Hepatocyte (in vitro differentiated cells): Measurements from ENCODE around the gene SETBP1. TPM values are rescaled to one million over a fixed set of nuclear protein-coding genes. Genes with fewer than 3 reads are reported as not detected.

Source experiments
- DNase-seq: peaks from one replicate; pipeline ENCODE4 v3.0.0-alpha.2; 2016; ENCODE audit warnings: low spot score
- H2AFZ ChIP-seq: fragments of 200-600 bp; sonication (generic); 2 replicates; pipeline ENCODE4 v1.6.0; 2016; ENCODE audit warnings: antibody characterized with exemption, mild to moderate bottlenecking
- H3K27ac ChIP-seq: fragments of 200-600 bp; sonication (generic); 2 replicates; pipeline ENCODE4 v1.5.1; 2016; ENCODE audit warnings: mild to moderate bottlenecking
- H3K27me3 ChIP-seq: fragments of 200-600 bp; sonication (generic); 2 replicates; pipeline ENCODE4 v1.6.1; 2016
- H3K36me3 ChIP-seq: fragments of 200-600 bp; sonication (generic); replicated peaks from 2 replicates; pipeline ENCODE4 v1.5.1; 2016; ENCODE audit warnings: low read depth; ENCODE audit not compliant: insufficient read depth
- H3K4me1 ChIP-seq: fragments of 200-600 bp; sonication (generic); 2 replicates; pipeline ENCODE4 v1.5.1; 2016; ENCODE audit warnings: mild to moderate bottlenecking, moderate library complexity; ENCODE audit not compliant: insufficient read depth
- H3K4me2 ChIP-seq: fragments of 200-600 bp; sonication (generic); 2 replicates; pipeline ENCODE4 v1.6.0; 2016
- H3K4me3 ChIP-seq: fragments of 200-600 bp; sonication (generic); 2 replicates; pipeline ENCODE4 v1.5.1; 2016; ENCODE audit warnings: mild to moderate bottlenecking
- H3K79me2 ChIP-seq: fragments of 200-600 bp; sonication (generic); 2 replicates; pipeline ENCODE4 v1.6.0; 2017; ENCODE audit warnings: mild to moderate bottlenecking
- H3K9me2 ChIP-seq: fragments of 200-600 bp; sonication (generic); replicated peaks from 2 replicates; pipeline ENCODE4 v1.6.0; 2017; ENCODE audit warnings: mild to moderate bottlenecking; ENCODE audit not compliant: insufficient read depth
- H3K9me3 ChIP-seq: fragments of 200-600 bp; sonication (generic); 2 replicates; pipeline ENCODE4 v1.5.1; 2016; ENCODE audit warnings: low read depth, mild to moderate bottlenecking
- H4K20me1 ChIP-seq: fragments of 200-600 bp; sonication (generic); 2 replicates; pipeline ENCODE4 v1.6.0; 2016; ENCODE audit warnings: mild to moderate bottlenecking; ENCODE audit not compliant: insufficient read depth, poor library complexity, severe bottlenecking
- EZH2 ChIP-seq: fragments of 200-600 bp; sonication (generic); IDR thresholded peaks from 2 replicates; pipeline ENCODE4 v1.6.1; 2016; ENCODE audit warnings: antibody characterized with exemption, mild to moderate bottlenecking, borderline replicate concordance
- EZH2phosphoT487 ChIP-seq: fragments of 200-600 bp; sonication (generic); IDR thresholded peaks from one replicate; pipeline ENCODE4 v1.6.1; 2018; ENCODE audit warnings: antibody characterized with exemption, mild to moderate bottlenecking, low read depth, moderate library complexity; ENCODE audit not compliant: unreplicated experiment, severe bottlenecking
- WGBS: methylation state at CpG from one replicate; pipeline ENCODE4 v1.1.6; 2016; ENCODE audit warnings: low lambda C conversion rate; ENCODE audit errors: missing lambda C conversion rate; 5-methylcytosine and 5-hydroxymethylcytosine counted together
- polyA plus RNA-seq: library from polyadenylated mRNA; unstranded; fragments of >200 nt; fragmentation: Nextera tagmentation; extraction: Ambion mirVana; gene quantifications from 2 replicates; pipeline ENCODE4 v1.2.1, GENCODE V29; 2016
- total RNA-seq: library from RNA; depleted of rRNA; stranded (reverse); fragments of >200 nt; gene quantifications from 2 replicates; pipeline ENCODE4 v1.2.3, GENCODE V29; 2014
- TF ChIP-seq, protein P1 (sequence below): fragments of 200-600 bp; sonication (generic); IDR thresholded peaks from 2 replicates; pipeline ENCODE4 v1.5.1; 2016; ENCODE audit warnings: antibody characterized with exemption, mild to moderate bottlenecking; ENCODE audit not compliant: poor library complexity

The SETBP1 gene
- total and polyA plus RNA-seq, 2 experiments from 2014 or later = 10.3 to 21.1 TPM

DNA sequence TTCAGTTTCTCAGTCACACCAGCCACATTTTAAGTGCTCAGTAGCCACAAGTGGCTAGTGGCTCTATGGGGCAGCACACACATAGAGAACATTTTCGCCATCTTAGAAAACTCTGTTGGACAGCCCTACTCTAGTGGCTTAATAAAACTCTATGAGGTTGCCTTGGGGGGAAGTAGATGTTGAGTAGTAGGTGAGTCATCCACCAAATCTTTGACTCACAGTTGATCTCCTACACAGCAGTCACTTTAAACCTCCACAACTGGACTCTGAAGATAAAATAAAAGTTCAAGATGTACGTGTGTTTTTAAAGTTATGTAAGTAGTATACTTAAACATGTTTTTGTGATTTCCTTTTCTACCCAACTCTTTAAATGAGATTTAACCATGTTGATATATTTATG is 379.0 kb downstream of the SETBP1 start:
- WGBS = 69% methylated on average over 2 of the region's 2 CpGs
- TF ChIP-seq, protein P1, sequence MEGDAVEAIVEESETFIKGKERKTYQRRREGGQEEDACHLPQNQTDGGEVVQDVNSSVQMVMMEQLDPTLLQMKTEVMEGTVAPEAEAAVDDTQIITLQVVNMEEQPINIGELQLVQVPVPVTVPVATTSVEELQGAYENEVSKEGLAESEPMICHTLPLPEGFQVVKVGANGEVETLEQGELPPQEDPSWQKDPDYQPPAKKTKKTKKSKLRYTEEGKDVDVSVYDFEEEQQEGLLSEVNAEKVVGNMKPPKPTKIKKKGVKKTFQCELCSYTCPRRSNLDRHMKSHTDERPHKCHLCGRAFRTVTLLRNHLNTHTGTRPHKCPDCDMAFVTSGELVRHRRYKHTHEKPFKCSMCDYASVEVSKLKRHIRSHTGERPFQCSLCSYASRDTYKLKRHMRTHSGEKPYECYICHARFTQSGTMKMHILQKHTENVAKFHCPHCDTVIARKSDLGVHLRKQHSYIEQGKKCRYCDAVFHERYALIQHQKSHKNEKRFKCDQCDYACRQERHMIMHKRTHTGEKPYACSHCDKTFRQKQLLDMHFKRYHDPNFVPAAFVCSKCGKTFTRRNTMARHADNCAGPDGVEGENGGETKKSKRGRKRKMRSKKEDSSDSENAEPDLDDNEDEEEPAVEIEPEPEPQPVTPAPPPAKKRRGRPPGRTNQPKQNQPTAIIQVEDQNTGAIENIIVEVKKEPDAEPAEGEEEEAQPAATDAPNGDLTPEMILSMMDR = no peak
- peaks cover 10% of the 10 kb centered on the region for H3K4me1 ChIP-seq
- H3K9me3 ChIP-seq = no peaks in the 10 kb centered on the region
- H4K20me1 ChIP-seq = no peaks in the 10 kb centered on the region
- H3K79me2 ChIP-seq = no peaks in the 10 kb centered on the region
- no peak for DNase-seq
- H3K4me3 ChIP-seq = no peak overlapping the region
- no peaks in the 10 kb centered on the region for H3K27me3 ChIP-seq
- no peak overlapping the region for H3K4me2 ChIP-seq
- H3K27ac ChIP-seq = no peak overlapping the region
- no peaks in the 10 kb centered on the region for H3K36me3 ChIP-seq
- H2AFZ ChIP-seq = no peak overlapping the region
- no peaks in the 10 kb centered on the region for H3K9me2 ChIP-seq

DNA sequence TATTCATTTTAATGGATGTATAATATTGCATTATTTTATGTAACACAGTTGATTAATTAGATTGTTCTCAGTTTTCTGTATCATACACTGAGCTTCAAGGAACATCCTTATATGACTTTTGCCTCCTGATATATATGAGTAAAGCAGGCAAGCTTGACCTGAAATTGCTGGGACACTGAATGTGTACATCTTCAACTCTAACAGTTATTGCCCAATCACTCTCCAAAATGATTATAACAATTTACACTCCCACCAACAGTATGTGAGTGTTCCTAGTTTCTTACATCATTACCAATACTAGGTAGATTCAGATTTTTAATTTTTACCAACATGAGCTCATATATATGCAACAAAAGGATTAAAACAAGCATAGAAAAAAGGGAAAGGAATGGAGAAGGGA is 379.4 kb downstream of the SETBP1 start:
- H3K9me3 ChIP-seq = no peaks in the 10 kb centered on the region
- no peak for DNase-seq
- no peak overlapping the region for H3K4me2 ChIP-seq
- H3K9me2 ChIP-seq = no peaks in the 10 kb centered on the region
- no peaks in the 10 kb centered on the region for H4K20me1 ChIP-seq
- TF ChIP-seq, protein P1 = no peak
- TF ChIP-seq EZH2 (no peak), EZH2phosphoT487 (no peak)
- H3K27me3 ChIP-seq = no peaks in the 10 kb centered on the region
- H3K4me3 ChIP-seq = no peak overlapping the region
- no peaks in the 10 kb centered on the region for H3K36me3 ChIP-seq
- no peak overlapping the region for H2AFZ ChIP-seq
- no peak overlapping the region for H3K27ac ChIP-seq
- H3K79me2 ChIP-seq = no peaks in the 10 kb centered on the region
- H3K4me1 ChIP-seq = peaks cover 10% of the 10 kb centered on the region

DNA sequence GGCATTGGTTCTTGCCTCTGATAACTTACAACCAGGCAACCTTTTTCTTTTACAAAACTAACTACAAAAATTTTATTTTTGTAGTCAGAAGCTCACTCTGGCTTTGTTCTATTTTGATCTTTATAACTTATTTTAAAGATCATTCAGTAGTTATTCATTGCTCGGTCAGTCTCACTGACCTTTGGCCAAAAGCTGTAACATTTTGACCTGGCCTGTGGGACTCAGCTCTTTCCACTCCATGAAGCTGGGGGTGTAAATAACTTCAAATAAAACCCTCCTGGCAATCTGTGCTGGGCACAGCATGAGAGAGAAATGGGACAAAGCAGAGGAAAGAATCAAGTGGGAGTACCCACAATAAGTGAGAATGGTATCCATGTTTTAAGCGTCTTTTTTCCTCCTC is 380.7 kb downstream of the SETBP1 start:
- WGBS = 66% methylated on average over 2 of the region's 2 CpGs
- H3K27me3 ChIP-seq = no peaks in the 10 kb centered on the region

More for the DNA sequence above, 380.7 kb downstream of the SETBP1 start:
- no peaks in the 10 kb centered on the region for H4K20me1 ChIP-seq
- no peak overlapping the region for H3K27ac ChIP-seq
- no peak for DNase-seq
- no peaks in the 10 kb centered on the region for H3K36me3 ChIP-seq
- H3K9me3 ChIP-seq = no peaks in the 10 kb centered on the region
- H3K9me2 ChIP-seq = no peaks in the 10 kb centered on the region
- H3K4me1 ChIP-seq = peaks cover 10% of the 10 kb centered on the region
- TF ChIP-seq EZH2phosphoT487 = no peak
- TF ChIP-seq, protein P1 = no peak
- no peak overlapping the region for H2AFZ ChIP-seq
- no peak overlapping the region for H3K4me2 ChIP-seq
- no peaks in the 10 kb centered on the region for H3K79me2 ChIP-seq
- H3K4me3 ChIP-seq = no peak overlapping the region
